HG03196 (cell line): ENCODE data around the gene USE1.

Experiments
- ATAC-seq: cut with Tn5 transposase; IDR thresholded peaks from one replicate; pipeline ENCODE4 v1.9.1; 2021; ENCODE audit not compliant: unreplicated experiment

The USE1 gene

GRCh38 chr19:17235971-17236777 is 21.0 kb downstream of the USE1 start:
- peak; percentile 26 for ATAC-seq

- ATAC-seq: no peak
Measured at GRCh38 chr19:17236811-17237543, 21.8 kb downstream of the USE1 start.

- ATAC-seq: no peak
Measured at GRCh38 chr19:17237747-17238706, 22.9 kb downstream of the USE1 start.

DNA sequence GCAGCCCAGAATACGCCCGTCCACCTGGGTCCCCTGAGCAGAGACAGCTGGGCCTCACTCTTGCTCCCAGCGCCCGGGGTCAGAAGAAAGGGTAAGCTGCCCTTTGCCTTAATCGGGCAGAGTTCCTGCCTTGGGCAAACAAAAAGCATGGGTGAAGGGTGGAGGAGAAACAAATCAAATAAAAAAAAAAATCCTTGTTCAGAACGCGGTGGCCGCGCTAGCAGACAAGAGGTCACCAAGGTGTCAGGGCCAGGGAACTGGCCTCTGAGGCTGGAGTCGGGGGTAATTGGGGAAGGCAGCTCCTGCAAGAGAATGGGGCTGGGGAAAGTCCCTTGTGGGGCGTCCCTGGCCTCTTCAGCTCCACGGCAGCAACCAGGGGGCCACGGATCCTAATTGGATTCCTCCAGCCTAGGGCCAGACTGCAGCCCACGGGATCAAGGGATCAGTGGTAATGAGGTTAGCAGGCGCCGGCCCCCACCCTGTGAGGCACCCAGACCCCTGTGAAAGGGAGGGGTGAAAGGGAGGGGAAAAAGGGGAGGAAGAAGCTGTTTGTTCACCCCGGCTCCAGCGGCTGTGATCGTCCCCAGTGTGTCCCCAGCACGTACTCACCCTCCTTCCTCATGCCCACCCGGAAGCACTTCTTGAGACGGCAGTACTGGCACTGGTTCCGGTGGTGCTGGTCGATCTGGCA is 25.1 kb downstream of the USE1 start:
- no peak for ATAC-seq

DNA sequence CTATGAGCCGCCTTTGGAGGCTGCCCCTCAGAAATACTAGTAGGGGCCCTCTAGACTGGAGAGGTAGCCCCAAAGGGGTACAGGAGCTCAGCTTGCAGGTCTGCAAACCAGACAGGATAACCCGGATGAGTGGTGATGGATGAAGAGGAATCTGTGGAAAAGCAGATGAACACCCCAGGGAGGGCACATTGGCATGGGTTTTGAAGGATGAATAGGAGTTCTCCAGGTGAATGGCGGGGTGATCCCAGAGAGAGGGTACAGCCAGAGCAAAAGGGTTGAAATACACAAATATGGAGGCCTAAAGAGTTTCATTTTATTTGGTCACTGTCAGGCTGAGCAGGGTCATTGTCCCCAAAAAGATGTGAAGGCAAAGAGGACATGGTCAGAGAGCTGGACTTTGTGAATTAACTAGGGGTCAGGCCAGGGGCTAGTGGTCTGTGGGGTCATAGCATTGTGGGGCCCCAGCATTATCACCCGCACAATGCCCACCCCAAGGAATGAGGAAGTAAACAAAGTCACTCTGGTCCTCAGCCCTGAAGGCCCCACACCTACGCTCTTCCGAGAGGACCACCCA is 25.8 kb downstream of the USE1 start:
- ATAC-seq: no peak

DNA sequence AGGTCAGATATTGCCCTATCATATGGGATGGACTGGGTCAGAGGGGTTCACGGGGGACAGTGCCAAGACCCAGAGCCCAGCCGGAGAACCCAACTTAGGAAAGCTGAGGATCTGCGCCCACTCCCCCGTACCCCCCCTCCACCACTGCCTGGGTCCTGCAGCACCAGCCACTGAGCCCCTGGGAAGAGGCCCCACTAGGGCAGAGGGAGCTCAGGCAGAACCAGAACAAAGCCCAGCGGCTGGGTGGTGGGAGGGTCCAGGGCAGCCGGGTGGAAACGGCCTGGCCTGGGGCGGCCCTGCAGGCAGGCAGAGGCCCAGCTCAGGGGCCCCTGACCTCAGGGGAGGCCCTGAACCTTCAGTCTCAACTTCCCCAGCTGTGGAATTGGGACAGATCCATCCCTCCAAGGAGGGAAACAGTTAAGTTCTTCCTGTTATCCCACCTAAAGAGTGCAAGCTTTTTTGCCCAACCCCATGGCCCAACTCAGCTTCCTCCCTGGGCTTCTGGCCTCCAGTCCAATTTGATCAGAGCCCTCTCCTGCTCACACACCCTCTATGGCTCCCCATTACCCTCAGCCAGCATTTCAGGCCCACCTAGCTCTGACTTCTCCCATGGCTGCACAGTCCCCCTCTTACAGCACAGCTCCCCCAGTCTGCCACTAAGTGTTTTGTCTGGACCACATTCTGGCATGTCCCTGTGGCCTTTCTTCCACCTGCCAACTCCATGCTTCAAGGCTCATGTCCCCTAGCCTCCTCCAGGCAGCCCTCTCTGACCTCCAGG is 27.5 kb downstream of the USE1 start:
- ATAC-seq: no peak

- no peak for ATAC-seq
Measured at GRCh38 chr19:17243211-17243829, 28.2 kb downstream of the USE1 start.

GRCh38 chr19:17243830-17244617 is 28.9 kb downstream of the USE1 start:
- no peak for ATAC-seq

DNA sequence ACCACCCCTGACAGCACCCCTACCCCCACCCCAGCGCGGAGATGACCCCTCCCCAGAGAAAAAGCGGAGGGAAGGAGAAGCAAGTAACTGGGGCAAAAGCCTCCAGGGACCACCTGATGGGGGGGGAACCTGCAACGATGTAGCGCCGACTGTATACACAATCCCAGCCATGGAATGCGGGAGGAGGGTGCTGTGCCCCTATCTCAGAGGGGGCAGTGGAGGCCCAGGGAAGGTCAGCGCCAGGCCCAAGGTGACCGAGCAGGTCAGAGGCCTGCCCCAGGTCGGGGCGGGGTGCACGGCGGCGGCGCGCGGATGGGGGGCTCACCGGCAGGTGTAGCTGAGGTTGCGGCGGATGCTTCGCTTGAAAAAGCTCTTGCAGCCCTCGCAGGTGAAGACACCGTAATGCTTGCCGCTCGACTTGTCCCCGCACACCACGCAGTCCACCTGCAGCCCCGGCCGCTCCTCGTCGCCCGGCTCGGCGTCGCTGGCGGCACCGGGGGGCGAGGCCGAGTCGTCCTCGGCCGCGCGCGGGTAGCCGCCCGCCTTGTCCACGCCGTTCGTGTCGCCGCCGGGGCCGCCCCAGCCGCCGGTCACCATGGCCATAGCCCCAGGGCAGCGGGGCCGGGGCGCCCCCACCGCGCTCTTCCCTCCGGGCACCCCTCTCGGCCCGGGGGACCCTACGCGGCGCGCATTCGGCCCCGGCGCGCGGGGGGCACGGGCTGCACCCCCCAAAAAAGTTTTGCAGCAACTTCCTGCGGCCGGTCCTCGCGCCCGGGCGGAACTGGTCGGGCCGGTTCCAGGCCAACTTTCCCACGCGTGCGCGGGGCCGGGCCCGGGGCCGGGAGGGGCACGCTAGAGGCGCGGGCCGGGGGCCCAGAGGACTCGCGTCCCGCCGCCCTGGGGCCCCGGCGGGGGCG is 29.7 kb downstream of the USE1 start:
- ATAC-seq: no peak

DNA sequence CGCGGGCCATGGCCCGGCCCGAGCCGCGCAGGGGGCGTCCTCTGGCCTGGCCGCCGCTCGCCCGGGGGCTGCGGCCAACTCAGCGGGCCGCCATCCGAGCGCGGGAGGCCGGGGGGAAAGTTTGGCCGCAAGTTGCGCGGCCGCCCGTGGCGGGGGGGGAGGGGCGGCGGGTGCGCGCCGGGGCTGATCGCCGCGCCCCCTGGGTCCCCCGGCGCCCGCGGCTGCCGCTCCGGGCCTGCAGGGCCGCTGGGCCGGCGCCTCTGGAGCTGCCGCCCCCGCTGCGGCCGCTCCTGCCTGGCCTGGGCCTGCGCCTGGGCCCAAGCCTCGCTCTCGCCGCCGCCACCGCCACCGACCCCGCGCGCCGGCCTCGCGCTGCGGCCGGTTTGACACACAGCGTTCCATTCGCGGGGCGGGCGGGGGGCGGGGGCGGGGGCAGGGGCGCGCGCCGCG is 30.4 kb downstream of the USE1 start, which contains the start of gene NR2F6:
NR2F6 (minus strand) TSS at position 385 of the 450 bp plus-strand sequence. CDS start 699 bp downstream, outside the sequence.
- ATAC-seq: no peak

- no peak for ATAC-seq
Measured at GRCh38 chr19:17246681-17247425, 31.7 kb downstream of the USE1 start.

DNA sequence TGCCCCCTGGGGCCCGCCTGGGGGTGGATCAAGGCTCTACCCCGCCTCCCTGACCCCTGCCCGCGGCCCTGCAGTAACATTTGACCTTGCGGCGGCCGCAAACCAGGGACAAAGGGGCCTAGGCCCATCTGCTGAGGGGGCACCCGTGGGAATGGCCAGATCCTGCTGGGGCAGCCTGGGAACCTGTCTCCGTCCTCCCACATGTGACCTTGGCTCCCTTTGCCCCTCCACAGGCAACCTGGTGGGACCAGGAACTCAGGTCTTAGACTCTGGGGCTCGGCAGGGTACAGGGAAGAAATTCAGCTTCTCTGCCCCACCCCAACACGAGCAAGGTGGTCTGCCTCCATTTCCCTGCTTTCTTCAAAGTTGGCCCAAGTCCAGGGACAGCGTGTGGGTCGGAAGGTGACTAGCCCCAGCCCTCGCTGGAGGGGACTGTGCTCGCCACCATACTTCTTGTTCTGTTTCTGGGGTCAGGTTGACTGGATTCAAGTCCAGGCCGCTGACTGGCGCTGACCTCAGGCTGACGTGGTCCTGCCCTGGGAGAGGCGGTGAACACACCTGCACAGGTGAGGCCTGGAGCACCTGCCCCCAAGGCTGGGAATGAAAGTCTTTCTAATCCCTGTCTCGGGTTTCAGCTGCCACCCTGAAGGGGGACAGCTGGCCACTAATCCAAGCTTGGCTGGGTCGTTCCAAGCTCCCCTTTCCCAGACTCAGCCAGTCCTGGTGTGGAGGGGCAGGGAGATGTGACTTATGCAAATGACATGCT is 33.0 kb downstream of the USE1 start:
- ATAC-seq: no peak

GRCh38 chr19:17249887-17250548 is 34.9 kb downstream of the USE1 start:
- ATAC-seq: no peak

DNA sequence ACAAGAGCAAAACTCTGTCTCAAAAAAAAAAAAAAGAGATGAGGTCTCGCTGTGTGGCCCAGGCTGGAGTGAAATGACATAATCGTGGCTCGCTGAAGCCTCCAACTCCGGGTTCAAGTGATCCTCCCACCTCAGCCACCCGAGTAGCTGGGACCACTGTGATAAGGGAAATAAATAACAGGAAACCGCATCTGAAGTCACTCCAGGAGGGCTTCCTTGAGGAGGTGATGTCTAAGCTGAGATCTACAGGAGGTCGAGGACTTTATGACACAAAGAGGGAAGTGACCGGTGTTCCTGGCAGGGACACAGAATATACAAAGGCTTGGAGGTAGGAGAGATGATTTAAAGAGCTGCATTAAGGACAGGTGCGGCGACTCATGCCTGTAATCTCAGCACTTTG is 39.5 kb downstream of the USE1 start:
- no peak for ATAC-seq

GRCh38 chr19:17255150-17255621 is 40.0 kb downstream of the USE1 start:
- no peak for ATAC-seq
